ENCODE measurements around the gene VEGFB.

VEGFB gene

DNA sequence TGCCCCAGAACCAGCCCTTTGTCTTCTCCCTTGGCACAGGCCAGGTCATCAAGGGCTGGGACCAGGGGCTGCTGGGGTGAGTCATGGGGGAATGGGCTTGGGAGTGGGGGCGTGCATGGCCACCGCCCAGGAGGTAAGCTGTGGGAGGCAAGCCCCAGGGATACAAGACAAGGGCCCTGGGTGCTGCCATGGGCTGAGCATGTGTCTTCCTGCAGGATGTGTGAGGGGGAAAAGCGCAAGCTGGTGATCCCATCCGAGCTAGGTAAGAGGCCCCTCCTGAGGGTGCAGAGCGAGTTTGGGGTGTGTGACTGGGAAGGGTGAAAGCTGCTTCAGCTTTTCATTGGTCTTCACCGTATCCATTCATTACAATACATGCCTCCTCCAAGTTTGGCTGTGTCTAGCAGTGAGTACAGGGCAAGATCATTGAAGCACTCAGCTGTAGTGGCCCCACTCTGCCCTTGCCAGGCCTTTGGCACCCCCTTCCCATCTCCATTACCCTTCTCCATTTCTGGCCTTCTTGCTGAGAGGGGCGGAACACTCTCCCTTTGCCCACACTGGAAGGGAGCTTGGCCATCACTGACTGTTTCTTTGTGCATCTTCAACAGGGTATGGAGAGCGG, 9.0 kb downstream of the VEGFB start:
- TF ChIP-seq YY1 (IDR thresholded peaks at IDR 0.05; ENCODE audit: low read depth) (no peak), TAF1 (IDR thresholded peaks at IDR 0.05; ENCODE audit: low read depth) (no peak), EP300 (IDR thresholded peaks at IDR 0.05; ENCODE audit: borderline replicate concordance) (no peak), NFIC (IDR thresholded peaks at IDR 0.05) (no peak), FOXM1 (IDR thresholded peaks at IDR 0.05; ENCODE audit: borderline replicate concordance, low read depth) (no peak), EGR1 (IDR thresholded peaks at IDR 0.05) (no peak), CEBPB (IDR thresholded peaks at IDR 0.05) (no peak)
- TF ChIP-seq, protein P1, sequence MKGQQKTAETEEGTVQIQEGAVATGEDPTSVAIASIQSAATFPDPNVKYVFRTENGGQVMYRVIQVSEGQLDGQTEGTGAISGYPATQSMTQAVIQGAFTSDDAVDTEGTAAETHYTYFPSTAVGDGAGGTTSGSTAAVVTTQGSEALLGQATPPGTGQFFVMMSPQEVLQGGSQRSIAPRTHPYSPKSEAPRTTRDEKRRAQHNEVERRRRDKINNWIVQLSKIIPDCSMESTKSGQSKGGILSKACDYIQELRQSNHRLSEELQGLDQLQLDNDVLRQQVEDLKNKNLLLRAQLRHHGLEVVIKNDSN (IDR thresholded peaks at IDR 0.05) = no peak

DNA sequence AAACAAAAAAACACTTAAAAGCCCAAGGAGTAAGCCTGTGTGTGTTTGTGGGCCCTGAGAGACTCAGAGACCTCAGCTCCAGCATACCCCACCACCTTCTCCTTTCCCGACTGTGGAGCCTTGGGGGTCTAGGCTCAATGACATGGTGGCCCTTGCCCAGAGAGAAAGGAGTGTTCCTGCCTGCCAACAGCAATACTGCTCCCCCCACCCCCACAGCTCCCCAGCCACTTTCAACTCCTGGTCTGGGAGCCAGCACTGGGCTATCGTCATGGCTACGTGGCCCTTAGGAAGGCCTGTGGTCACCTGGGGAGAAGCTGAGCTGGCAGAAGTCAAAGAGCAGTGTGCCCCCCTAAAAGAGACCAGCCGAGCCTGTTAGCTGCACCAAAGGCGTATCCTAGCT, 9.7 kb downstream of the VEGFB start:
- TF ChIP-seq, protein P2, sequence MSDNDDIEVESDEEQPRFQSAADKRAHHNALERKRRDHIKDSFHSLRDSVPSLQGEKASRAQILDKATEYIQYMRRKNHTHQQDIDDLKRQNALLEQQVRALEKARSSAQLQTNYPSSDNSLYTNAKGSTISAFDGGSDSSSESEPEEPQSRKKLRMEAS (IDR thresholded peaks at IDR 0.05) = no peak
- TF ChIP-seq RAD21 (IDR thresholded peaks at IDR 0.05; ENCODE audit: low read depth) = no peak
- TF ChIP-seq EGR1 (IDR thresholded peaks at IDR 0.05) = no peak
- TF ChIP-seq CREB1 (IDR thresholded peaks at IDR 0.05; ENCODE audit: low read depth) = no peak
- TF ChIP-seq, protein P1 (IDR thresholded peaks at IDR 0.05) = no peak
- no peak for TF ChIP-seq ZBTB7A (IDR thresholded peaks at IDR 0.05; ENCODE audit: low read depth)
- no peak for TF ChIP-seq TCF12 (IDR thresholded peaks at IDR 0.05; ENCODE audit: low read depth)
- TF ChIP-seq TEAD4 (IDR thresholded peaks at IDR 0.05) = no peak
- TF ChIP-seq TAF1 (IDR thresholded peaks at IDR 0.05; ENCODE audit: low read depth) = no peak
- no peak for TF ChIP-seq FOXM1 (IDR thresholded peaks at IDR 0.05; ENCODE audit: borderline replicate concordance, low read depth)
- TF ChIP-seq, protein P3, sequence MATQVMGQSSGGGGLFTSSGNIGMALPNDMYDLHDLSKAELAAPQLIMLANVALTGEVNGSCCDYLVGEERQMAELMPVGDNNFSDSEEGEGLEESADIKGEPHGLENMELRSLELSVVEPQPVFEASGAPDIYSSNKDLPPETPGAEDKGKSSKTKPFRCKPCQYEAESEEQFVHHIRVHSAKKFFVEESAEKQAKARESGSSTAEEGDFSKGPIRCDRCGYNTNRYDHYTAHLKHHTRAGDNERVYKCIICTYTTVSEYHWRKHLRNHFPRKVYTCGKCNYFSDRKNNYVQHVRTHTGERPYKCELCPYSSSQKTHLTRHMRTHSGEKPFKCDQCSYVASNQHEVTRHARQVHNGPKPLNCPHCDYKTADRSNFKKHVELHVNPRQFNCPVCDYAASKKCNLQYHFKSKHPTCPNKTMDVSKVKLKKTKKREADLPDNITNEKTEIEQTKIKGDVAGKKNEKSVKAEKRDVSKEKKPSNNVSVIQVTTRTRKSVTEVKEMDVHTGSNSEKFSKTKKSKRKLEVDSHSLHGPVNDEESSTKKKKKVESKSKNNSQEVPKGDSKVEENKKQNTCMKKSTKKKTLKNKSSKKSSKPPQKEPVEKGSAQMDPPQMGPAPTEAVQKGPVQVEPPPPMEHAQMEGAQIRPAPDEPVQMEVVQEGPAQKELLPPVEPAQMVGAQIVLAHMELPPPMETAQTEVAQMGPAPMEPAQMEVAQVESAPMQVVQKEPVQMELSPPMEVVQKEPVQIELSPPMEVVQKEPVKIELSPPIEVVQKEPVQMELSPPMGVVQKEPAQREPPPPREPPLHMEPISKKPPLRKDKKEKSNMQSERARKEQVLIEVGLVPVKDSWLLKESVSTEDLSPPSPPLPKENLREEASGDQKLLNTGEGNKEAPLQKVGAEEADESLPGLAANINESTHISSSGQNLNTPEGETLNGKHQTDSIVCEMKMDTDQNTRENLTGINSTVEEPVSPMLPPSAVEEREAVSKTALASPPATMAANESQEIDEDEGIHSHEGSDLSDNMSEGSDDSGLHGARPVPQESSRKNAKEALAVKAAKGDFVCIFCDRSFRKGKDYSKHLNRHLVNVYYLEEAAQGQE (IDR thresholded peaks at IDR 0.05; ENCODE audit: low read depth) = no peak
- TF ChIP-seq CEBPB (IDR thresholded peaks at IDR 0.05) = no peak
- TF ChIP-seq EP300 (IDR thresholded peaks at IDR 0.05; ENCODE audit: borderline replicate concordance) = no peak
- TF ChIP-seq YY1 (IDR thresholded peaks at IDR 0.05; ENCODE audit: low read depth) = no peak
- TF ChIP-seq NFIC (IDR thresholded peaks at IDR 0.05) = no peak

DNA sequence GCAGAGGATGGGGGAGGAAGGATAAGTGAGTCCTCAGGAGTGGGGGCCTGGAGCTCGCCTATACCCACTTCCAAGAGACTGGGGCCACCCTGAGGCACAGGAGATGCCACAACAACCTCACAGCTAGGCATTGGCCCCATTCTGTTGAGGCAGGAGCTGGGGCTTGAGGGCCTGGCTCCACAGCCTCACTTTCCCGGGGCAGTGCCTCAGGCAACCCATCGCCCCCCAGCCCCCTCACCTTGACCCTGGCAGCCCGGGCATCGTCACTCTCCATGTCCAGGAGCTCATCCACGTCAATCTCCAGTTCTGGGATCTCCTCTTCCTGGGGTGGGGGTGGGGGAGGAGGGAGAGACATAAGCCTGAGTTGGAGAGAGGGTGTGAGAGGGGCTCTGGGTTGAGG, 10.6 kb downstream of the VEGFB start:
- TF ChIP-seq TEAD4 (IDR thresholded peaks at IDR 0.05) (no peak), ZBTB7A (IDR thresholded peaks at IDR 0.05; ENCODE audit: low read depth) (no peak), RAD21 (IDR thresholded peaks at IDR 0.05; ENCODE audit: low read depth) (no peak), CEBPB (IDR thresholded peaks at IDR 0.05) (no peak), NFIC (IDR thresholded peaks at IDR 0.05) (no peak), TAF1 (IDR thresholded peaks at IDR 0.05; ENCODE audit: low read depth) (no peak), EP300 (IDR thresholded peaks at IDR 0.05; ENCODE audit: borderline replicate concordance) (no peak), EGR1 (IDR thresholded peaks at IDR 0.05) (no peak), YY1 (IDR thresholded peaks at IDR 0.05; ENCODE audit: low read depth) (no peak), CREB1 (IDR thresholded peaks at IDR 0.05; ENCODE audit: low read depth) (no peak), TCF12 (IDR thresholded peaks at IDR 0.05; ENCODE audit: low read depth) (no peak), FOXM1 (IDR thresholded peaks at IDR 0.05; ENCODE audit: borderline replicate concordance, low read depth) (no peak)
- TF ChIP-seq, protein P3 (IDR thresholded peaks at IDR 0.05; ENCODE audit: low read depth) = no peak
- TF ChIP-seq, protein P1 (IDR thresholded peaks at IDR 0.05) = no peak
- TF ChIP-seq, protein P2 (IDR thresholded peaks at IDR 0.05) = no peak

DNA sequence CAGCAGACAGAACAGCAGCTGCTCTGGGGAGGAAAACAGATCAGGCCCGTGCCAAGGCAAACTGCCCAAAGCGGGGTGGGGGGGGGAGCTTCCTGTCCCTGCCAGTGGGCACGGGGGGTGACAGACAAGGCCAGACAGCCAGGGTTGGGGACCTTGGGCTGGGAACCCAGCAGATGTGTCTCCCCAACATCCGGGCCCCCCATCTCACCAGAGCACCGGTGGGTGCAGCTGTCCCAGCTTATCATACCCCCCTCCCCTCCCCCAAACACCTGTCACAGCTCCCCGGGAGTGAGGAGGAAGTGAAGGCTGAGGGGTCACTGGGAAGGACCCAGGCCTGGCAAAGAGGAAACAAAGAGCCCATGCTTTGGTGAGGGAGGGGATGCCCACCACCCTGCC, 11.0 kb downstream of the VEGFB start:
- TF ChIP-seq CREB1 (IDR thresholded peaks at IDR 0.05; ENCODE audit: low read depth) = no peak
- TF ChIP-seq, protein P1 (IDR thresholded peaks at IDR 0.05) = no peak
- TF ChIP-seq TAF1 (IDR thresholded peaks at IDR 0.05; ENCODE audit: low read depth) = no peak
- TF ChIP-seq, protein P2 (IDR thresholded peaks at IDR 0.05) = no peak
- no peak for TF ChIP-seq TCF12 (IDR thresholded peaks at IDR 0.05; ENCODE audit: low read depth)
- TF ChIP-seq, protein P3 (IDR thresholded peaks at IDR 0.05; ENCODE audit: low read depth) = no peak
- TF ChIP-seq CEBPB (IDR thresholded peaks at IDR 0.05) = no peak
- TF ChIP-seq EP300 (IDR thresholded peaks at IDR 0.05; ENCODE audit: borderline replicate concordance) = no peak
